ENCODE data around the gene MDFIC.
"Not testable (repeated sequence)": the region's sequence is repeated elsewhere in the genome, so short reads cannot be mapped to it uniquely, and the experiment has no call there.

Gene MDFIC, protein sequence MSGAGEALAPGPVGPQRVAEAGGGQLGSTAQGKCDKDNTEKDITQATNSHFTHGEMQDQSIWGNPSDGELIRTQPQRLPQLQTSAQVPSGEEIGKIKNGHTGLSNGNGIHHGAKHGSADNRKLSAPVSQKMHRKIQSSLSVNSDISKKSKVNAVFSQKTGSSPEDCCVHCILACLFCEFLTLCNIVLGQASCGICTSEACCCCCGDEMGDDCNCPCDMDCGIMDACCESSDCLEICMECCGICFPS

GRCh38 chr7:114922026-114922651, at the start of gene MDFIC:
MDFIC (plus strand) TSS chr7:114922094; CDS start chr7:114923034, 940 bp downstream.
- DNase-seq, result peak; percentile 72

DNA sequence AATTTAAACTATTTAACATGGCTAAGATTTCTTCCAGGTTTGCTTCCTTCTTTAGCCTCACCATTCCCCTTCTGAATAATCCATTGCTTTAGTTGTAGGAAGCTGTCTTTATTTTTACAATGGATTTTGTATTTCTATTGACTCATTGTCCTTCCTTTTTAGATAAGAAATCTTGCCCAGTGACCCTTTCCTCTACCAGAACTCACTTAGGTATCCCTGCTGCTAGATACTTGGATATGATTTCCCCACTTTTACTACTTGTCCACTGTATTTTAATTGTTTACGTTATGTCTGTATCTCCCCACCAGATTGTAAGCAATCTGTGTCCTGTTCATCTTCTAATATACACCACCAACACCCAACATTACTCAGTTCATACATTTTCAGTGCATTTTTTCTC, 47.7 kb upstream of the MDFIC start:
- no peak for DNase-seq

- no peak for DNase-seq
These were observed 46.7 kb upstream of the MDFIC start for GRCh38 chr7:114875186-114875585.

DNA sequence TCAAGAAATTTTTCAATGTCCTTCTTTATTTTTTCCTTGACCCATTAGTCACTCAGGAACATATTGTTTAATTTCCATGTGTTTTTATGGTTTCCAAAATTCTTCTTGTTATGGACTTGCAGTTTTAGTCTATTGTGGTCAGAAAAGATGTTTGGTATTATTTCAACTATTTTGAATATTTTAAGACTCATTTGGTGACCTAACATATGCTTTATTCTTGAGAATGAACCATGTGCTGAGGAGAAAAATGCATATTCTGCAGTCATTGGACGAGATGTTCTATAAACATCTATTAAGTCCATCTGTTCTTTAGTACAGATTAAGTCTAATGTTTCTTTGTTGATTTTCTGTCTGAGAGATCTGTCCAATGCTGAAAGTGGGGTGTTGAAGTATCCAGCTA, 42.3 kb upstream of the MDFIC start:
- no peak for DNase-seq

DNA sequence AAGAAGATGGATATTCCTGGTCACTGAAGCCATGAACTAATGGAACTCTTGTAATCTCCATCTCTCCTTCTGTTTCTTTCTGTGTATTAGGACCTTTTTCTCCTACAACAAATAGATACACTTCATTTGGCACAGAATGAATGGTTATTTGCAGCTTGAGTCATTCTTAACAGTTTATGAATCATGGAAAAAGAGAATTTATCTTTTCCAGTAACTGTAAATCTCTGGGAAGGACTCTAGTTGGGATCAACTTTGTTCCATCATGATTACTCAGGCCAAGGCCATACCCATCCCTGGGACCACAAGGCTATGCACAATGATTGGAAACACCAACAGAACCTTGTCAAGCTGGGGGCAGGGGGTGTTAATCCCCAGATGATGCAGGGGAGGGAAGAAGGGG, 36.1 kb upstream of the MDFIC start:
- no peak for DNase-seq

- no peak for DNase-seq
These were observed 35.7 kb upstream of the MDFIC start for GRCh38 chr7:114886241-114886640.

DNA sequence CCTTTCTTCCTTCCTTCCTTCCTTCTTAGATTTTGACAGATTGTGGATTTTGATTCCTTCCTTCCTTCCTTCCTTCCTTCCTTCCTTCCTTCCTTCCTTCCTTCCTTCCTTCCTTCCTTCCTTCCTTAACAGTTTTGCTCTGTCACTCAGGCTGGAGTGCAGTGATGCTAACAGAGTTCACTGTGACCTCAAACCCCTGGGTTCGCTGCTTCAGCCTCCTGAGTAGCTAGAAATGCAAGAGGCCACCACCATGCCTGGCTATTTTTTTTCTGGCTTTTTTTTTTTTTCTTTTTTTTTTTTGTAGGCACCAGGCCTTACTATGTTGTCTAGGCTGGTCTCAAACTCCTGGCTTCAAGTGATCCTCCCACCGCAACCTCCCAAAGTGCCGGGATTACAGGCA, 32.8 kb upstream of the MDFIC start:
- DNase-seq, result not testable (repeated sequence)

GRCh38 chr7:114889646-114890285, 32.1 kb upstream of the MDFIC start:
- peak; percentile 11 for DNase-seq

GRCh38 chr7:114890561-114890960, 31.3 kb upstream of the MDFIC start:
- no peak for DNase-seq

- no peak for DNase-seq
These were observed 21.8 kb upstream of the MDFIC start for GRCh38 chr7:114900127-114900526.

DNA sequence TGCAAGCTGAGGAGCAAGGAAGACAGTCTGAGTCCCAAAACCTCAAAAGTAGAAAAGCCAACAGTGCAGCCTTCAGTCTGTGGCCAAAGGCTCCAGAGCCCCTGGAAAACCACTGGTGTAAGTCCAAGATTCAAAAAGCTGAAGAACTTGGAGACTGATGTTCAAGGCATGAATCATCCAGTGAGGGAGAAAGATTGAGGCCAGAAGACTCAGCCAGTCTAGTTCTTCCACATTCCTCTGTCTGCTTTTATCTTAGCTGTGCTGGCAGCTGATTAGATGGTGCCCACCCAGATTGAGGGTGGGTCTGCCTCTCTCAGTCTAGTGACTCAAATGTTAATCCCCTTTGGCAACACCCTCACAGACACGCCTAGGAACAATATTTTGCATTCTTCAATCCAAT, 20.1 kb upstream of the MDFIC start:
- no peak for DNase-seq

DNA sequence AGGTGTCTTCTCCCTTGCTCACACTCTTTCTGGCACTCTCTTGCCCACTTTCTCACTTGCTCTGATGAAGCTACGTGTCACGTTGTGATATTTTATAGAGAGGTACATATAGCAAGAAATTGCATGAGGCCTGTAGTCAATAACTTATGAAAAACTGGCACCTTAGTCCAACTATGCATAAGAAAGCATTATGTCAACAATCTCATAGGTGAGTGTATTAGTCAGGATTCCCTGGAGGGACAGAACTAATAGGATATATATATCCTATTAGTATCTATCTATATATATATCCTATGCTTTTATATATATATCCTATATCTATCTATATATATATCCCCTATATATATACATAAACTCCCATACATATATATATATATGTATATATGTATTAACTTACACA, 18.8 kb upstream of the MDFIC start:
- DNase-seq, result no peak

GRCh38 chr7:114910787-114911186, 11.1 kb upstream of the MDFIC start:
- DNase-seq, result no peak

- DNase-seq, result no peak
These were observed 10.5 kb upstream of the MDFIC start for GRCh38 chr7:114911411-114911810.

DNA sequence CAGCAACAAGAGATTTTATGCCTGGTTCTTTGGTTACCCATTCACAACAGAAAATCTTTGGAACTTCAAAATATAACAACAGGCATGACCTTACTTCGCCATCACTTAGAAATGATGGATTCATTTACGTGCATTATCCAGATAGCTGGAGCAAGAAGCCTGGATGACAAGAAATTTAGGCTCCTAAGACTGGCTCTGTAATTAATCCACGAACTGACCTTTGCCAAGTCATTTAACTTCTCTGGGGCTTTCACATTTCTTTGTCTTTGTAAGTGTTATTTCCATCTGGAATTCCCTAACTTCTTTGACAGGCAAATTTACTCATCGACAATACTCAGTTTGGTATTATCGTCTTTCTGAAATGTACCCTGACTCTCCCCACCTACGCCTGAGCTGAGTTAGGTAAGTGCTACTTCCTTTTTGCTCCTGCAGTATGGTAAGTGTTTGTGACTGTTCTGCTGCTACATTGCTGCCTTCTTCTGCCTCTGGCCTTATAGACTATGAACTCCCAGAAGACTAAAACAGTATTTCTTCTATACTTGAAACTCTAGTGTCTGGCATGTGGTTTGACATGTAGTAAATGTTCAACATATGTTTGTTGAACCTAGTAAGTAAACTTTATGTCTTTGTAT, 5.5 kb upstream of the MDFIC start:
- peak; percentile 42 for DNase-seq

GRCh38 chr7:114917211-114917839, 4.6 kb upstream of the MDFIC start:
- no peak for DNase-seq

- no peak for DNase-seq
These were observed 2.3 kb upstream of the MDFIC start for GRCh38 chr7:114919587-114919986.

GRCh38 chr7:114921631-114922025, 266 bp upstream of the MDFIC start:
- DNase-seq, result peak; percentile 39

DNA sequence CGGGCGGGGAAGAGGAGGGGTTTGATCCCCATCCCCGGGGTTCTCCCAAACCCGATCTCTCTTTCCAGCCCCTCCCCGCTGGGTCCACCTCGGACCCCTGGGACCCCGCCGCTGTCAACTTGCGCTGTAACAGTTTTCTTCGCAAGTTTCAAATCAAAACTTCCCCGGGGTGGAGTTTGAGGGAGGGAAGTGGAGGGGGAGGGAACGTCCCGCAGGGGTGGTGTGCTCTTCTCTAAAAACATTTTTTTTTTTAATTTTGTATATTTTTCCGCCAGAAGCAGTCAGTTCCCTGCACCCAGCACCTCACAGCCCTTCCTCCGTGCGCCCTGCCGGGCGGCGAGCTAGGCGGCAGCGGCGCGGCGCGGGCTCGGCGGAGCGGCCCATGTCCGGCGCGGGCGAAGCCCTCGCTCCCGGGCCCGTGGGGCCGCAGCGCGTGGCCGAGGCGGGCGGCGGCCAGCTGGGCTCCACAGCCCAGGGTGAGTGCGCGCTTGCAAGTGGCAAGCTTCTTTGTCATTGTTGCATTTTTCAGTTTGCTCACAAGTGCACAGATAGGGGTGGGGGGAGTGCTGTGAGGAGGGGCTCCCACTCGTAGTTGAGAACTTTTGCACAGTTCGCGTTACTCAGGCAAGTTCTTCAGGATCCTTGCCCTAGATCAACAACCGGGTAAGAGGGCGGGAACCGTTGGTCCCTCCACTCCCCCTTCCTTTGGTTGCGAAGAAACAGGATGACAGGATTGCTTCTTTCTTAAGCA, 933 bp downstream of the MDFIC start:
- DNase-seq, result peak; percentile 72

GRCh38 chr7:114923403-114923713, 1.5 kb downstream of the MDFIC start:
- DNase-seq, result no peak

- no peak for DNase-seq
These were observed 2.3 kb downstream of the MDFIC start for GRCh38 chr7:114924038-114924712.

- DNase-seq, result no peak
These were observed 3.5 kb downstream of the MDFIC start for GRCh38 chr7:114925434-114925833.

All from CD4-positive, alpha-beta T cell treated with Interleukin-17A for 4 hours (primary cell).